Right kidney (tissue), 1 donor: ENCODE measurements around the gene CYP2F1.
A peak's percentile ranks its signal among the peaks of the same experiment; 100 is the strongest.
"Not testable (repeated sequence)": the region's sequence is repeated elsewhere in the genome, so short reads cannot be mapped to it uniquely, and the experiment has no call there.

Source experiments
- DNase-seq: peaks from one replicate; pipeline ENCODE4 v3.0.0-alpha.2; 2016

CYP2F1 gene

DNA sequence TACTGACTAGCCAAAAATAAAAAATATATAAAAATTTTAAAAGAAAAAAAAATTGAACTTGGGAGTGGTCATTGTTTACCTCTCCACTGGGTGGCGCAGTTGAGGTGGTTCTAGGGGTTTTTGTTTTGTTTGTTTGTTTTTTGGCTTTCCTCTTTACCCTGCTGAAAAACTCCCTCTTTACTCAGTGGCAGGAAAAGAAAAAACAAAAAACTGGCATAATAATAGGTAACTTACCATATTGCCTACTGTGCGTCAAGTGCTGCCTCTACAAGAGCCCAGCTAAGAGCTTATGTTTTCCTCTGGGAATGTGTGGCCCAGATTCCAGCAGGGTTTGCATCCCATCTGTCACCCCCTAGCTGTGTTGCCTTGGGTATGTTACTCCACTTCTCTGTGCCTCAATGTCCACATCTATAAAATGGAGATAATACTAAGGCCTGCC, 12.6 kb downstream of the CYP2F1 start:
- not testable (repeated sequence) for DNase-seq

DNA sequence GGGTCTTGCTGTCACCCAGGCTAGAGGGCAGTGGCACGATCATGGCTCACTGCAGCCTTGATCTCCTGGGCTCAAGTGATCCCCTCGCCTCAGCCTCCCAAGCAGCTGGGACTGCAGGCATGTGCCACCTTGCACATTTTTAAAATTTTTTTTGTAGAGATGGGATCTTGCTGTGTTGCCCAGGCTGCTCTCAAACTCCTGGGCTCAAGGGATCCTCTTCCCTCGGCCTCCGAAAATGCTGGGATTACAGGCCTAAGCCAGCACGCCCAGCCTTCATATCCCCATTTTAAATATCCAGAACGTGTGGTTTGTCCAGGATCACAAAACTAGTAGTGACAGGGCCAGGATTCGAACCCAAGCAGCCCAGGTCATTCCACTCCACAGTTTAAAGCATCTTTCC, 13.1 kb downstream of the CYP2F1 start:
- DNase-seq = not testable (repeated sequence)

DNA sequence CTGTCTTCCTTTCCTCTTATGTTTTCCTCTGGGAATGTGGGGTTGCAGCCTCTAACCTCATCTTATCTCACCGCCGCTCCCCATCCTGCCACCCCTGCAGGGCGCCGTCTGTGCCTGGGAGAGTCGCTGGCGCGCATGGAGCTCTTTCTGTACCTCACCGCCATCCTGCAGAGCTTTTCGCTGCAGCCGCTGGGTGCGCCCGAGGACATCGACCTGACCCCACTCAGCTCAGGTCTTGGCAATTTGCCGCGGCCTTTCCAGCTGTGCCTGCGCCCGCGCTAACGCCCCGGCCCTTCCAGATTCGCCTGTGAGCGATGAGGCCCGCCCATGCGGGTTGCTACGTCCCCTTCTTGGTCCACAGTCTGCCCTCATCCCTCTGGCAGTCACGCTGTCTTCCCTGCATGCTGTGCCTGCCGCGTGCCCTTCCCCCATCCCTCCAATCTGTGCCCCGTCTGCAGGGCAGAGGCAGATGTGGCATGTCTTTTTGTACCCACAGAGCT, 13.6 kb downstream of the CYP2F1 start:
- DNase-seq = peak; percentile 16

DNA sequence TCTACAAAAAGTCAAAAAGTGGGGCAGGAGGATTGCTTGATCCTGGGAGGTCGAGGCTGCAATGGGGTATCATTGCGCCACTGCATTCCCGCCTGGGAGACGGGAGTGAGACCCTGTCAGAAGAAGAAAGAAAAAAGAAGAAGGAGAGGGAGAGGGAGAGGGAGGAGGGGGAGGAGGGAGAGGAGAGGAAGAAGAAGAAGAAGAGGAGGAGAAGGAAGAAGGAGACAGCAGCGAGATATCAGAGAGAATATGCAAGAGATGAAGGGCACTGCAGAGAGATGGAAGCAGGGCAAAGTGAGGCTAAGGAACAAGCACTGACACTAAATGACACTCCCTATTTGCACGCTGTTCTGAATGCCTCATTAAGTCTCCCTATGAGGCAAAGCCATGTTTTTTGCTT, 14.5 kb downstream of the CYP2F1 start:
- DNase-seq = no peak

DNA sequence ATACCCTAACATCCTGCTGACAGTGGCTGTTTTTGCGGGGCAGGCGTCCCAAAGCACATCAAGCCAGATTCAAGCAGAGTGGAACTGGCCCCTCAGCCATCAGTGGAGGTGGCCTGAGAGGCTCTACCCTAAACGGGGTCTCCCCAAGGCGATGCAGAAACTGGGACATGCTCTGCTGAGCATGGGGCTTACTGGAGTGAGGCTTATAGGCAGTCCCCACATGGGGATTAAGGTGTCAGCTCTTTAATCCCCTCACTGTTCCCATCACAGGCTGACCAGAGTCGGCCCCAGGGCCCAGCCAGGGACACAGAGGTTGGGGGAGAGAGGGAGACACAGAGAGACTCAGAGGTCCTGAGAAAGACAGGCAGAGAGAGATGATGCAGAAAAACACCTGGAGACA, 17.0 kb downstream of the CYP2F1 start:
- no peak for DNase-seq

DNA sequence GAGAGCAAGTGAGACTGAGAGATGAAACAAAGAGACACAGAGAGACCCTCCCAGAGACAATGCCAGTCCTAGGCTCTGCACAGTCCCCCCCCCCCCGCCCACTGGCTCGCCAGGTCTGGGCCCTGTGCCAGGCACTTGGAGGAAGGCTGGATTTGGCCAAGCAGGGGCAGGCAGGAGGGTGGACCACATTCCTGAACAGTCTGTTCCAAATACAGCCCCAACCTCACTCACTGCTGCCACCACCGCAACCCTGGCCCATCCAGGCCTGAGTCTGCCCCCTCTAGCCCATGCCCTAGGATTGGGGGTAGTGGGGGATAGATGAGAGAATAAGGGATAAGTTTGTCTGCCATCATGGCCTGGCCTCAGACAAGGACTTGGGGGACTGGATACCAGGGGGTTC, 19.0 kb downstream of the CYP2F1 start:
- DNase-seq = no peak

DNA sequence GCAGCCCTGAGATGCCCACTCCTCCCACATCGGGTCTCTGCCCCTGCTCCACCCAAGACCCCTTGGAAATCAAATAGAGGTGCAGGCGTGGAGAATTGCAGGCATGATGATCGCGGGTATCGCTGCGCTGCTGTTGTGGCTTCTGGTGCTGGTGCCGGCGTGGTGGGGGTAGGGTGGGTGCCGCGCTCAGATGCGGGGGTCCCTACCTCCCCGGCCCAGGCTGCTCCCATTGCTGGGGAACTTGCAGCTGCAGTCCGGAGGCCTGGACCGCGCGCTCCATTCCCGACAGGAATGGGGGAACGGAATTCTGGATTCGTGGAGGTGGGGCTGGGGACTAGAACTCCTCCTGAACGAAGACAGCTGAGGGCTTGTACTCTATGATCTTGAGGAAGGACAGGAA, 20.4 kb downstream of the CYP2F1 start:
- DNase-seq = peak; percentile 2

DNA sequence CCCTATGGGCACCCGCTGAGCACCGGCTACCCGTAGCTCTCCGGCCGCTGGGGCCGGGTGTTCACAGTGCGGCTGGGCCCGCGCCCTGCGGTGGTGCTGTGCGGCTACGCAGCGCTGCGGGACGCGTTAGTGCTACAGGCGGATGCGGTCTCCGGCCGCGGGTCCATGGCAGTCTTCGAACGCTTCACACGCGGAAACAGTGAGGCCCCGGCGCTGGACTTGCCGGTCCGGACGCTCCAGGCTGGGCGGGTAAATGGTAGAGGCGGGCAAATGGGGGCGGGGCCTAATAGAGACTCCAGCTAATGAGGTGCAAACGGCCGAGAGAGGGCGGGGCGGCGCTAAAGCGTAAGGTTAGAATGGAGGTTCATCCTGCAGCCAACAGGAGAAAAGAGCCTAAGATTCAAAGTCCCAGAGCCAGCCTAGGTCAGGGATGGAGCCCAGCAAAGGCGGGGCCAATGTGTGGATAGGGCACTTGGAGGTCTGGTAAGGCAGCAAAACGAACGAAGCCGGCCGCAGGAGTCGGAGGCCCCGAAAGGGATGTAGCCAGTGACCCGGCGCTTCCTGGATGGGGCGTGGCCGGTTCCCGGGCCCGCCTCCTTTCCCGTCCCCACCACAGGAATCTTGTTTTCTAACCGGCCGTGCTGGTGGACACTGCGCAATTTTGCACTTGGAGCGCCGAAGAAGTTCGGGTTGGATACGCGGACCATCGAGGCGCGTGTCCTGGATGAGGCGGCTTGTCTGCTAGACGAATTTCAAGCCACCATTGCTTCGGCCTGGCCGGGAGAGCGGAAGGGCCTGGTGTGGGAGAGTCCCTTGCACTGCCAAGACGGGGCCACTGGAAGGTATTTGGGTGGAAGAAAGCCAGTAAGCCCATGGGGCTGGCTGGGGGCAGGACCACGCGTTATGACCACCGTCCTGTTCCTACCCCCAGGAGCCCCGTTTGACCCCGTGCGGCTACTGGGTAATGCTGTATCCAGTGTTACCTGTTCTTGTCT, 21.5 kb downstream of the CYP2F1 start:
- peak; percentile 85 for DNase-seq

DNA sequence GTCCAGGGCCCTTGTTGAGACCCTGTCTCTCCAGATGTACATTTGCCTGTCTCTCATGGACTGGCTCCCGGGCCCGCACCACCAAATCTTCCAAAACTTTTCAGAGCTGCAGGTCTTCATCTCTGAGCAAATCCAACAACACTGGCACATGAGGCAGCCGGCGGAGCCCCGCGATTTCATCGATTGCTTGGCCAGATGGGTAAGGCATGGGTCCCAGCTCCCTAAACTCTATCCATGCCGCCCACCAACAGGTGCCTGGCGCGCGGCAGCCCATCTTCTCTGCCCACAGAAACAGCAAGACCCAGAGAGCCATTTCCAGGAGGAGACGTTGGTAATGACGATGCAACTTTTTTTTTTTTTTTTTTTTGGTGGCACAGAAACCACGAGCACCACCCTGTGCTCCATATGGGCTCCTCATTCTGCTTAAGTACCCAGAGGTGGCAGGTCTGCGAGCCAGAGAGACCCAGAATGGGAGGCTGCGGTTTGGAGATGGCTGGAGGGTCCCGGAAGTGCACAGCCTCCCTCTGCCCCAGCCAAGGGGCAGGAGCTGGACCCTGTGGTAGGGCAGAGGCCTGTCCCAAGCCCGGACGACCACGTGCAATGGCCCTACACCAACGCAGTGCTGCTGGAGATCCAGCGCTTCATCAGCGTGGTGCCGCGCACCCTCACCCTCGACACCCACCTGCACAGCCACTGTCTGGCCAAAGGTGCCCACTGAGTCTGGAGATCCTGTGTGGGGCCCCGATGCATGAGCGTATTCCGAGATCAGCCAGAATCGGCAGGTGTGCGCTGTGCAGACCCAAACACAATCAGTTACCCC, 22.6 kb downstream of the CYP2F1 start:
- no peak for DNase-seq

DNA sequence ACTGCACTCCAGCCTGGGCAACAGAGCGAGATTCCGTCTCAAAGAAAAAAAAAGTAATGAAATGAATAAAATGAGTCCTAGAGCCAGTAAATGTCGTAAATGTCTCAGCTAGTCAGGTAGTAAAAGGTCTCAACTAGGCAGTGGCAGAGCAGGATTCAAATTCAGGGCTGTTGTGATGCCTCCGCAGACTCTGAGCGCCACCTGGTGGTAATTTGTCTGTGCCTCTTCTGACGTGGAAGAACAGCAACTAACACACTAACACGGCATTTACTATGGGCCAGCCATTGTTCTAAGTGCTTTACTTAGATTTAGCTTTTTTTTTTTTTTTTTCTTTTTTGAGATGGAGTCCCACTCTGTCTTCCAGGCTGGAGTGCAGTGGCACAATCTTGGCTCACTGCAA, 30.2 kb downstream of the CYP2F1 start:
- DNase-seq = no peak

DNA sequence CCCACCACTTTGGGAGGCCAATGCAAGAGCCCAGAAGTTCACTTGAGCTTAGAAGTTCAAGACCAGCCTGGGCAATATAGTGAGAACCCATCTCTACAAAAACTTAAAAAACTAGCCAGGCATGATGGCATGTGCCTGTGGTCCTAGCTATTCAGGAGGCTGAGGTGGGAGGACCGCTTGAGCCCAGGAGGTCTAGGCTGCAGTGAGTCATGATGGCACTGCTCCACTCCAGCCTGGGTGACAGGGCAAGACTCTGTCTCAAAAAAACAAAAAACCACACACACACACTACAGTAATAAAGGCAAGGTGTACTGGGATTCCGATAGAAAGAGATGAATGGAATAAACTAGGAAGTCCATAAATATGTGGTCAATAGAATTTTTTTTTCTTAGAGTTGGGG, 35.6 kb downstream of the CYP2F1 start:
- DNase-seq = no peak

DNA sequence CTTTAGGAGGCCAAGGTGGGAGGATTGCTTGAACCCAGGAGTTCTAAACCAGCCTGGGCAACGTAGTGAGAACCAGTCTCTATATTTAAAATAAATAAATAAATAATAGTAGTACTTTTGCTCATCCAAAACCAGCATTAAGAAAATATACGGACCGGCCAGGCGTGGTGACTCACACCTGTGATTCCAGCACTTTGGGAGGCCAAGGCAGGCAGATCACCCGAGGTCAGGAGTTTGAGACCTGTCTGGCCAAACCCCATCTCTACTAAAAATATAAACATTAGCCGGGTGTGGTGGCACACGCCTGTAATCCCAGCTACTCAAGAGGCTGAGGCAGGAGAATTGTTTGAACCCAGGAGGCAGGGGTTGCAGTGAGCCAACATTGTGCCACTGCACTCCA, 36.8 kb downstream of the CYP2F1 start:
- DNase-seq = not testable (repeated sequence)

DNA sequence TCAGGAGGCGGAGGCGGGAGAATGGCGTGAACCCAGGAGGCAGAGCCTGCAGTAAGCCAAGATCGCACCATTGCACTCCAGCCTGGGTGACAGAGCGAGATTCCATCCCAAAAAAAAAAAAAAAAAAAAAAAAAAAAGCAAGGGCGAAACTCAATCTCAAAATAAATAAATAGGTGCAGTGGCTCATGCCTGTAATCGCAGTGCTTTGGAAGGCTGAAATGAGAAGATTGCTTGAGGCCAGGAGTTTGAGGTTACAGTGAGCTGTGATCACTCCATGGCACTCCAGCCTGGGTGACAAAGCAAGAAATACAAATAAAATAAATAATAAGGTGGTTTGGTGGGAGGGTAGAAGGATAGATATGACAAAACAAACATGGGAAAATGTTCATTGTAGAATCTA, 39.8 kb downstream of the CYP2F1 start:
- no peak for DNase-seq

DNA sequence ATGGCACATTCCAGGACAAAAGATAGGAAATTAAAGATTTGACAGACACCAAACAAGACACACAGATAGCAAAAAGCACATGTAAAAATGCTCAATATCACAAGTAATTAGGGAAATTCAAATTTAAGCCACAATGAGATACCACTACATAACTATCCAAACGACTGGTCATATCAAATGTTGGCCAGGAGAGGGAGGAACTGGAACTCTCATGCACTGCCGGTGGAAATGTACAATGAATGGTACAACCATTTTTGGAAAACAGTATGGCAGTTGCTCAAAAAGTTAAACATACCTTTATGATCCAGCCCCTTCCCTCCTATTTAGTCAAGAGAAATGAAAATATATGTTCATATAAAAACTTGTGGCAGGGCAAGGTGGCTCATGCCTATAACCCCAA, 42.0 kb downstream of the CYP2F1 start:
- no peak for DNase-seq

DNA sequence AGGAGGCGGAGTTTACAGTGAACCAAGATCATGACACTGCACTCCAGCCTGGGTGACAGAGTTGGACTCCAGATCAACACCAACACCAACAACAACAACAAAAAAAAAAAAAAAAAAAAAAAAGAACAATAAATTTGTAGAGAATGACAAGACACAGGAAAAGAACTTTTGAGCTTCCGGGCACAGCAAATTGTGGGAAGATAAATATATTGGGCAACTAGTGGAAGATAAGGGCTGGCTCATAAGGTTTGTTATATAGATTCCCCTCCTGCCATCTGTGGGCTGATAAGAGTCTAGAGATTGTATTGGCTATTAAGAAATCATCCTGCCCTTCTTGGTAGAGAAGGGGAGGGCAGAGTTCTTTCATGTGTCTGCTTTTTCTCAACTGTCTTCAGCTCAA, 45.6 kb downstream of the CYP2F1 start:
- DNase-seq = no peak

DNA sequence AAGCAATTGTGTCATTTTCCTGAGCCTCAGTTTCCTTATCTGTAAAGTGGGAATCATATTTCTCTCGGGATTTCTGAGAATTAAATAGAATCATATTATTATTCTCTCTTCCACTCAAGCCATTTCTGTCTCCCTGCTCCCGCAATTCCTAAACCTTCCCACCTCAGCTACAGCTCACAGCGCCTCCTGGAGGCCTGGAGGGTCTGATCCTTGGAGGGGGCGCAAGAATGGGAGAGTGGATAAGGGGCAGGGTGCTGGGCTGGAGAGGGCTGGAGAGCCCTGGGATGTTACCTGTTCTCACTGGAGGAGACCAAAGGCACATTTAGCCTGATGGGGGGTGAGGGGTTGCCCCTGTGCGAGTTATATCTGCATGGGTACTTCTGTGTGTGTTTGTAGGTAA, 47.7 kb downstream of the CYP2F1 start:
- DNase-seq = no peak

DNA sequence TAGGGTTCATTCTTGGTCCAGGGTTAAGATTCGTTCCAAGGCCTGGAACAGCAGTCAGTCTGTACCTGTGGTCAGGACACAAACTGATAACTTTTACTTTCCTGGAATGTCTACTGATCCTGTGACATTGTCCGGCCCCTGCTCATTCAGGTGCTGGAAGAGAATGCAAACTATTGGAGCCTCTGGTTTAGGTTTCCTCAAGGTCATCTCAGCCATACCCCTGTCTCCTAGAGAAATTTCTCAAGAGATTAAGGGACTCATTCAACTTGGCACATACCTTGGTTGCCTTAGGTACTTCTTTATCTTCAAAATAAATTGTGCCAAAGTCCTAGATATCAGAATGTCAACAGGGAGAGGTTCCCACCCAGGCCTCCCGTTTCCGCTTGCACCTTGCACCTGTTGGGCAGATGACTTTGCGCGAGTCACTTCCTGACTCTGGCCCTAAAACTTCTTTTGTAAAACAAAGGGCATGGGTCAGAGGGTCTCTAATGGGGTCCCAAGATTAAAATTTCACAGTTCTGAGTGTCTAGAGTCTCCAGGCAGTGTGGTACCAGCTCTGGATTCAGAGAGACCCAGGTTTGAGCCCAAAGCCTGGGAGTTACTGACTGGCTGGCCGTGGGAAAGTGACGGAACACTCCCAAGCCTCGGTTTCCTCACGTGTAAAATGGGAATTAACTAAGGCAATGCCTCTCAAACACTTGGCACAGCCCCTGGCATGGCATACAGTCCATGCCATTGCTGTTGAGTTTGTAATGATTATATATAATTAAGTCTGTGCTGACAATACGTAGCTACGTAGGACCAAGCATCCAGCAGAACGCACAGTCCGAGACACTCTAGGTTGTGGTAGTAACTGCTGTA, 52.9 kb downstream of the CYP2F1 start:
- DNase-seq = no peak

DNA sequence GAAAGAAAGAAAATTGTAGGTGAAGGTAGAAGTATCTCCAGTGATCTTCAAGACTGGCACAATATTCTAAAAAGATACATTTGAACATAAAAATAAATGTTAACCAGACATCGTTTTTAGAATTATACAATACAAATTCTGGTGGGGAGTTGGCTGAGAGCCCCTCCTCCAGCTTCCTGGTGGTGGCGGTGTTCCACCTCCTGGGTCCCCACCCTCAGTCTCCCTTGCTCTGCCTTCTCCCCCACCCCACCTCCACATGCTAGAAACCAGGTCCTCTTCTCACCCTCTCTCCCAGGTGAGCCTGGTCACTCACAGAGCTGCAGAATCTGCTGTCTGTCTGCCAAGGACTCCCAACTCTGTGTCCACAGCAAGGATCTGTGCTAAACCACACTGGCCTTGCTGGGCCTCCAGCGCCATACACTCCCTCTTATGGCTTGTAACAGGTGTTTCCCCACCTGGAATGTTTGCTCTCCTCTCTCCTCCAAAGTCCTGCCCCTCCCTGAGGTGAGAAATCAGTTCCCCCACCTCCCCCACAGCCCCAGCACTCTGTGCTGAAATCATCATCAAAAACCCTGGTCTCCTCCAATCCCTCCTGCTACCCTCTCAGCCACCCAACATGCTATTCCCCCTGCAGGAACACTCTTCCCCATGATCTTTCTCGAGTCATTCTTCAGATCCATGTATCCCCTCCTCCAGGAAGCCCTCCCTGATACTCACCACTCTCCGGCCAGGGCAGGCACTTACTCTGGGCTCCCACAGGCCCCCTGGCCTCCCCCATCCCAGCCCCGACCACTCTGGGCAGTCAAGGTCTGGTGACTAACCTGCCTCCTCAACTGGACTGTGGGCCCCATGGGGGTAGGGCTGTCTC, 58.3 kb downstream of the CYP2F1 start:
- no peak for DNase-seq

DNA sequence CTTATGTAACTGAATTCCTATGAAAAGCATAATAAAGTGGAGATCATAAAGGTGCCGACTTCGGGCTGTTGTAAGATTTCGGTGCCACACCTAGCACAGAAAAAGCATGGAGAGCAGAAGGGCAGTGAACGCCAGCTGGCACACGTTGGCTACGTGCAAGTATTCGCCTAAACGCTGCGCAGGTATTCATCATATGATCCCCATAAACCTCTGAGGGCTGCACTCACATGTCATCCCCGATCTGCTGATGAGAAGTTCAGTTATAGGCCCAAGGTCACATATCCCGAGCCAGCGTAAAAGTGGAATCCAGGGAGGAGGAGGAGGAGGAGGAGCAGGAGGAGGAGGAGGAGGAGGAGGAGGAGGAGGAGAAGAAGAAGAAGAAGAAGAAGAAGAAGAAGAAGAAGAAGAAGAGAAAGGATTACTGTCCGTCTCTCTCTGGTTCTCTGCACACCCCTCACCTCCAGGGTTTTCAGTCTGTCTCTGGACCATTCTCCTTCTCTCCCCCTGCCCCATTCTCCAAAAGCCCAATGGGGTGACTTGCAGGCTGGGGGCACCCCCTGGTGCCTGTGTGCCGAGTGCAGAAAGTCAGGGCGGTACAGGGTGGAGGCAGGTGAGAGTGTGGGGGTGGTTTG, 60.2 kb downstream of the CYP2F1 start:
- no peak for DNase-seq
